ENCODE data around the gene SPRED2.

The SPRED2 gene

DNA sequence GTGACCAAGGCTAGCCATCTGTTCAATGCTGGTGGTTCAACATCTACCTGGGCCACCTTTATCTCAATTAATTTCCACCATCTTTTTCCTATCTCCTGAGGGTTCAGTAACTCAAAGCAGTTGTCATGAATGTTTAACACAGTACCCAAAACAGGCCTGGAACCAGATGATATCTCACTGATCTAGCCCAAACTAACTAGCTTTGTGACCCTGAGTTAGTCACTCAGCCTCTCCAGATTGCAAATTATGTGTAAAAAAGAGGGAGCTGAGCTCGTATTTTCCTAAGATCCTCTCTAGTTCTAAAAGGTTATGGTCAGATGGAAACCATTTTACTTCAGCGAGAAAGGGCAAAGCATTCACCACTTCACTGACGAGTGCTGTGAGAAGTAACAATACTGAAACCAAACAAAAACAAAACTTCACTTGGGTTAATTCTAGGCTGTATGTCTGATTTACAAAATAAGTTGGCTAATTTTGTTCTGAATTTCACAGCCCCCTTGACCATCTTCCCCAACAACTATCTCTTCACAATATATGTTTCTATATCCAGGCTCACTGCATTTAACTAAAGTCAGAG, 14.8 kb downstream of the SPRED2 start:
- DNase-seq (ENCODE audit: low read depth, low spot score), result no peak

DNA sequence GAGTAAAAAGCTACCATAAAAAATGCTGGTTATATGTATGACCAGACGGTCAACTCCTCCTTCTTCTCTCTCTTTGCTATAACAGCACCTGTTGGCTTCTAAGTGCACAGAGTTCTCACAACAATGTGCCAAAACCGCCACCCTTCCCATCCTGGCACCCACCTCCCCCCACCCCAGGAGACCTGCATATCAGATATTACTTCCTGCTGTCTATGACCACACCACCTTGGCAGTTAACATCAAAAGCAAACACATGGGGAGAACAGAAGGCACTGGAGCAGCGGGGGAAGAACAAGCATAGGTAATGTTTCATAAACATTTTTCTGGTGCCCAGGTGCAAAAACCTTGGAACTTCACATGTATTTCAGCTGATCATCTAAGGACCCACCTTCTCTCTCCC, 15.5 kb downstream of the SPRED2 start:
- no peak for DNase-seq (ENCODE audit: low read depth, low spot score)
- no peak overlapping the region for H3K27ac ChIP-seq

More for the DNA sequence above, 14.8 kb downstream of the SPRED2 start:
- no peak overlapping the region for H3K27ac ChIP-seq

DNA sequence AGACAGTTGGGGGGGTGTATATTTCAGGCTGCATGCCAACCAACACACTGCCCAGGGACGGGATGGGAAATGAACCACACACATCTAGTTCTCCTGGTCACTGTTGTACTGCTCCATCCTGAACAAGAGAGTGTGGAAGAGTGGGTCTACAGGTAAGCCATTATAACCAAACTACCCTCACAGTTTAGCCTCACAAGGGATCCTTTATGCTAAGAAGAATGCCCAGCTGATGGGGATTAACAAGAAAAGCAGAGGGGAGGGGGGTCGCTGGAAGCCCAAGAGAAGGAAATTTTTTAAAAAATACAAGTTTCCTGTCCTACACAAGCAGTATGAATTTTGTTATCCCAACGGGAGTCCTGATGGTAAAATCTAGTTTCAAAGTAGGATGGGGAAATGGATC, 16.1 kb downstream of the SPRED2 start:
- no peak for DNase-seq (ENCODE audit: low read depth, low spot score)
- no peak overlapping the region for H3K27ac ChIP-seq

DNA sequence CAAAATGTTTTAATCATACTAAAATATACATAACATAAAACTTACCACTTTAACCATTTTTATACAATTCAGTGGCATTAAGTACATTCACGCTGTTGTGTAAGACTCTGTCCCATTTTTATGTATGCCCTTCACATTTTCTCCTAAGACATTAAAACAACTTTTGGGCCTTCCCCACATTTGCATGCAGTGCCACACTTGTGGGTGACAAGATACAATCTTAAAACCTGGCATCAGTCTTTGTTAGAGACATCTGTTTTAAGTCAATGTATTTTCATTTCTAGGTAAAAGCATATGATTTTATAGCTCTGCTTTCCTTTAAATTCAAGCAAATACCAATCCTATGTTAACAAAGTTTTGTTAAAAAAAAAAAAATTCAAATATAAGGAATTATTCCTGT, 17.3 kb downstream of the SPRED2 start:
- DNase-seq (ENCODE audit: low read depth, low spot score), result no peak
- no peak overlapping the region for H3K27ac ChIP-seq

DNA sequence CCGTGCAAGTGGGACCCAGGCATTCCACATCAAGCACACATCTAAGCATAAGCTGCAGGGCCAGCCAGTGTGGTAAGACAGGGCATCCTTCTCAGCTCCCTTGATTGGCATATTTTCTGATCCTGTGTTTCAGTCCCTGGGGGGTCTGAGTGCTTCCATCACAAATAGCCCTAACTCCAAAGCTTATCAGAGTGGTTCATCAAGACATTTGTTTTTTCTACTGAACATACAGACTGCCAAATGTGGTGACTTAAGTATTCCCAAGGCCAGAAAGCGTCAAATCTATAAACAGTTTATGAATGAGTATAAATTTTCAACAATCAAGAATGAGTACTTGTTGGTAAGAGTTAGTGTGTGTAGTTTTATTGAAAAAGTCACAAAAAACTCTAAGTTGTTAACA, 18.8 kb downstream of the SPRED2 start:
- no peak overlapping the region for H3K27ac ChIP-seq
- no peak for DNase-seq (ENCODE audit: low read depth, low spot score)

DNA sequence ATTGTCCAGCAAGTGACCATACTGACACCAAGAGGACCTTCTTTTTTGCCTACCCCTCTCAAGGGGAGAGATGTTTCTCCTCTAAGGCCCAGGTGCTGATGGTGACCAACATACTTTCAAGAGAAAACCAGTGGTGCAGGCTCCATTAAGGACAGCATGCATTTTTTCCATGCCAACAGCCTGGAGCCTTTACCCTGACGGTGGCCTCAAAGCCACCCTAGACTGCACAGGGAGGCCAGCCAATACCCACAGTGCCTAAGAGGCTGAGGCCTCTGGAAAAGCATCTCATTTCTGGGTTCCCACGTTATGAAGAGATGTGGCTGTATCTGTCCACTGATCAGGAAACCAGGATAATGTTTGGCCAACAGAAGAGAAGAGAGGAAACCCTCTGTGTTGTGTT, 19.3 kb downstream of the SPRED2 start:
- no peak for DNase-seq (ENCODE audit: low read depth, low spot score)
- no peak overlapping the region for H3K27ac ChIP-seq

DNA sequence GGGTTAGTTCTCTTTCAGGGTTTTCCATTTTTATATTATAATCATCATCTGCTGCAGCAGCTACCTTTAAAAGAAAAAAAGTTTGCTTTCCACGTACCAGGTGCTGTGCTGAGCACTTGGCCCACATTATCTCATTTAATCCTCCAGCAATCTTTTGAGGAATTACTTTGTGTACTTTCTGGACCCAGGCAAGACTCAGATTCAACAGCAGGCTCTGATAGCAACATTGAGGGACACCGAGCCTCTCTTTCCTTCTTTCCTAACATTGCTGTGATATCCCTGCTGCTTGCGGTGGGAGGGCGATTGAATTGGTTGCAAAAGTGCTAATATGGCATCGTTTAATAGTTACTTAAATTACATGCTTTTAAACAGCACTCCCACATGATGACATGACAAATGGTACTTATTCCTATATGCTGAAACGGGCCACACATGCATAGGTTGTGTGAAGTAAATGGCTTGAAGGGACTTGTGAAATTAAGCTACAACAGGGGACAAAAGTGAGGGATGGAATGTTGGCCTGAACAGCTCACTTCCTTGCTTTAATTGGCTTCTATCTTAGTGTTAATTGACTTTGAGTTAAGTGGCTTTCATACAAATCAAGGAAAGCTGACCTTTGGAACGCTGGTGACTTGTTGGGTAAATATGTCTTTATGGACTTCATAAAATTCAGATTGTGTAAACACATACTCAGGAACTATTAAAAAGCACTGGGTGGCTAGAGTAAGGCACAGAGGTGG, 21.2 kb downstream of the SPRED2 start:
- no peak for DNase-seq (ENCODE audit: low read depth, low spot score)
- no peak overlapping the region for H3K27ac ChIP-seq

DNA sequence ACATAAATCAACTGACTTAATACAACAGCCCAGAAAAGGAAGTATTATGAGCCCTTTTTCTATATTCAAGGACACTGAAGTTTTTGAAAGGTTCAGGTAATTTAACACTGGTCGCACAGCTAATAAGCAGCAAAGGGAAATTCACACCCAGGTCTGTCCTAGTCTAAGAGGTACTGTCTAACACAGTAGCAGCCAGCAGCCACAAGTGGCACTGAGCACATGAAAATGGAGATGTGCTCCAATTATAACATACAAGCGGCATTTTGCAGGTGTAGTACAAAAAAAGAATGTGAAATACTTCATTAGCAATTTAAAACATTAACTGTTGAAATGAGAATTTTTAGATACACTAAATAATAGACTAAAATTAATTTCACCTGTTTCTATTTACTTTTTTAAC, 23.4 kb downstream of the SPRED2 start:
- no peak for DNase-seq (ENCODE audit: low read depth, low spot score)
- no peak overlapping the region for H3K27ac ChIP-seq

DNA sequence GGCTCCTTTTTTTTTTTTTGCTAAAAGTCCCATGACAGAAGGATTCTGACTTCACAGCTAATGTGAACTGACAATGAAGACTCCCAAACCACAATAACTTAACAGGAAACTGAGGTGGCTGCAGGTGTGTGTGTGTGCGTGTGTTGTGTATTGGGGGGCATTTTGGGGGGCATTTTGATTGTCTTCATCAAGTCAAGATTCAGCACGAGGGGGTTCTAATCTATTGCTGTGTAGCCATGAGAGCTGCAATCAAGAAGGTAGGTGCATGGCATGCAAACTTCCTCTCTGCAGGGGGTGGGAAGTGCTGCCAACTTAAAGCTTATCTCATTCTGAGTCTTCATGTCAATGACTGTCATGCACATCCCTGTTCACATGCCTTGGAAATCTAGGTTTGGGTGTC, 25.2 kb downstream of the SPRED2 start:
- no peak overlapping the region for H3K27ac ChIP-seq
- DNase-seq (ENCODE audit: low read depth, low spot score), result no peak

DNA sequence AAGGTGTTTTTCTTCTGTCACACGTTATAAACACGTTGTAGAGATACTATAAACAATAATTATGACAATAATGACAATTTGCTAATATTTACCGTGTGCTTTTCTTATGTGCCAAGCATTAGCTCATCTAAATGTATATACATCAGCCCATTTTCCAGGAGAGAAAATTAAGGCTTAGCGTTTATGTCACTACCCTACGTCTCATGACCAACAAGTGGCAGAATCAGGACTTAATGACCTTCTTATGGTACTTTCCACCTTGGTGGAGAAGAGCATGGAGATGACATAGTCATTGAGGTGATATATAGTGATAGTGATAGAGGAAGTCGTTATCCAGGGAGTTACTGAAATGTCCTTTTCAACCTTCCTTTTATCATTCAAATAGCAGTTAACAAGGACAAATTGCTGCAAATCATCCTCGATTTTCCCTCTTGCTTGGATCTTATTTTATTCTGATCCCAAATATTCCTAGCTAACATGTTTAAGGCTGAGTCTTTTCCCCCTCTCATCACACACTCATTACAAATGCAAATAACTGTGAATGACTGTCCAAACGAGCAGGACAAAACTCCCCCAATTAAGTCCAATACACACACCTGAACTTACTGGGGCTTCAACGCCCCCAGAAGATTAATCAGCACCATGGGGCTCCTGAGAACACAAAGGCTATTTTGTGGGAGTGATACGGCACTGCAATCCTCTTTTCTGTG, 27.3 kb downstream of the SPRED2 start:
- H3K27ac ChIP-seq, result no peak overlapping the region
- DNase-seq (ENCODE audit: low read depth, low spot score), result no peak

DNA sequence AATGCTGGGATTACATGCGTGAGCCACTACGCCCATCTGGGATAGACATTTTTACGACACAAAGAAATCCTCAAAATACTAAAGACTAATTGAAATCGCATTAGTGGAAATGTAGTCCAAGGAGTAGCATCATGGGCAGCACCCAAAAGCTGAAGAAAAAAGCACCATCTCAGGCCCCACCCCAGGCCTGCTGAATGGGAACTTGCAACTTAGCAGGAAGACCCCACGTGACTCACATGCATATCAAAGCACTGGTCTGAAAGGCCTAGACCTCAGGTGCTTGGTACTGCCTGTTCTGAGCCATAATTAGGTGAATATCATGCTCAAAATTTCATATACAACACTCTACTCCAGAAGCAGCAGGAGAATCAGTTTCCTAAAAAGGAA, 28.9 kb downstream of the SPRED2 start:
- H3K27ac ChIP-seq, result no peak overlapping the region
- DNase-seq (ENCODE audit: low read depth, low spot score), result no peak

DNA sequence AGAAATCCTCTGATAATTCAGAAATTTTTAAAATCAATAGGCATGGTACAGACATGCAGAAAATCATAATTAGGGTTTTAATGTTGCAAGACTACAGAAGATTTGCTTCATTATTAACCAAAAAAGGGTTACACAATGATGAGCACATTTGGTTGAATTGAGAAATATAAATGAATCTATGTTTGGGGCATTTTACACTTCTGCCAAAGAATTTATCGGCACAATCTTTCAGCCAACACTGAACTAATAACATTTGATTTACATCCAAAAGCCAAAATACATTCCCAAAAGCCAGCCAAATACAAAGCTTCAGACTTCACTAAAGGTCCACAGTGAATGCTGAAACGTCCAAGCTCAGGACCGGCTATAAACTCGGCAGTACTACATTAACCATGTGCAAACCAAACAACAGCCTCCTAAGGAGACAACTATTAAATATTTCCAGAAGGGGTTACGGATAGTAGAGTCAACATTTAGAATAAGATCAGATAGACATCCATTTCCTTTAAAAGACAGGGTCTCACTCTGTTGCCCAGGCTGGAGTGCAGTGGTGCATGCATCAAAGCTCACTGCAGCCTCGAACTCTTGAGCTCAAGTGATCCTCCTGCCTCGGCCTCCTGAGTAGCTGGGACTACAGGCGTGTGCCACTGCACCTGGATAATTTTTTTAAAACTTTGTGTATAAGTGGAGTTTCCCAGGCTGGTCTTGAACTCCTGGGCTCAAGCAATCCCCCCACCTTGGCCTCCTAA, 29.4 kb downstream of the SPRED2 start:
- no peak overlapping the region for H3K27ac ChIP-seq
- no peak for DNase-seq (ENCODE audit: low read depth, low spot score)

DNA sequence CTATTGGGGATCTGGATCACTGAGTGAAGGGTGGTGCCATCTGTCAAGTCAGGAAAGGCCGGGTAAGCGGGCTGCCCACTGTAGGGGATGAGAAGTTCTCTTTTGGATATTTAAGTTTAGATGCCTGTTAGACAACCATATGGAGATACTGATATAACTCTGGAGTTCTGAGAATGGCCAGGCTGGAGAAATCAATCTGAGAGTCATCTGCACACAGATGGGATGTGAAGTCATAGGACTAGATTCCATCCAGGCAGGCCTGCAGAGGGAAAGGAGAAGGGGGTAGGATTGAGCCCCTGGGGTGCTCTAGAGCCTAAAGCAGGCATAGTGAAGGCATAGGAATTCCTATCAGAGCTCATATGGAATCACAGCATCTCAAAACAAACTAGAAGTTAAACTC, 30.1 kb downstream of the SPRED2 start:
- DNase-seq (ENCODE audit: low read depth, low spot score), result no peak
- H3K27ac ChIP-seq, result no peak overlapping the region

DNA sequence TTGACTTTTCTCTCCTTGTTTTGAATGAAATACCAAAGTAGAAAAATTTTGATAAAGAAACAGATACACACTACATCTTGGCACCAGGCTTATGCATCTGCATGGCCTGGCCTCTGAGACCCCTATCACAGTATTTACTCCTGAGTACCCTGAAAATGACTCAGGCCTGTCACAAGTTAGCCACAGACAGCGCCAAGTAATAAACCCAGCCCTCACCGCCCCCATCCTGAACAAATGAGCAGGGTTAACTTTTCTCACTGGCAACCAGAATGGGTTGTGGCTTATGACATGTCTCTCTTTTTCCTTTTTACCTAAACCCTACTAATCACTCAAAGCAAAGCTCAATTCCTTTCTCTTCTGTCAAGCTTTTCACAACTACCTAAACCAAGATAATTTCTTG, 35.3 kb downstream of the SPRED2 start:
- no peak for DNase-seq (ENCODE audit: low read depth, low spot score)
- peak overlapping the region; percentile 67 for H3K27ac ChIP-seq

DNA sequence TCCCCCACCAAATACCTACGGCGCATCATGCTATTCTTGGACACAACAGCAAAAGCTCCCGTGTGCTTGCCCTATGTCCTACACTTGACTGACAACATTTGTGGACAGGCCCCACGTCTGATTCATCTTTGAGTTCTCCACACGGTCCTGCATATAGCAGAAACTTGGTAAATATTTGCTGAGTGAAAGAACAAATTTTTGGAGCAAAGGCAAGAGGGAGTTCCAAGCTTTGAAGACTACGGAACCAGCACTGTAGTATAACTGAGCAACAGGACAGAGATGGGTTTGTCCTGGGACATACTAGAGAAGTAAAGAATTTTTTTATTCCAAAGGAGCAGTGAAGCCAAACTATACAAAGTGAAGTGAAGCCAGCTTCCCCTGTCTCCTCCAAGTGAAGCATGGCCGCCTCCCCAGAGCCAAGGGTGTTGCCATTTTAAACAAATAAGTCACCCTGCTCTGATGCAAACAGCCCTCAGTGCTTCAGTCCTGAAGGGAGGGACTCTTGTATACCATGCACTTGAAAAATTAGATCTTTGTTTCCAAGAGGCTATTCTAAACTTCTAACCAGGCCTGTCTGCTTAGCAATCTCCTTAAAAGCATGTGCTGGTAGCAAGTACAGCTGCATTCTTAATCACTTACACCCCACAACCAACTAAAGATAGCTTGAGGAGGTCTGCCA, 35.9 kb downstream of the SPRED2 start:
- no peak for DNase-seq (ENCODE audit: low read depth, low spot score)
- peak overlapping the region; percentile 67 for H3K27ac ChIP-seq

DNA sequence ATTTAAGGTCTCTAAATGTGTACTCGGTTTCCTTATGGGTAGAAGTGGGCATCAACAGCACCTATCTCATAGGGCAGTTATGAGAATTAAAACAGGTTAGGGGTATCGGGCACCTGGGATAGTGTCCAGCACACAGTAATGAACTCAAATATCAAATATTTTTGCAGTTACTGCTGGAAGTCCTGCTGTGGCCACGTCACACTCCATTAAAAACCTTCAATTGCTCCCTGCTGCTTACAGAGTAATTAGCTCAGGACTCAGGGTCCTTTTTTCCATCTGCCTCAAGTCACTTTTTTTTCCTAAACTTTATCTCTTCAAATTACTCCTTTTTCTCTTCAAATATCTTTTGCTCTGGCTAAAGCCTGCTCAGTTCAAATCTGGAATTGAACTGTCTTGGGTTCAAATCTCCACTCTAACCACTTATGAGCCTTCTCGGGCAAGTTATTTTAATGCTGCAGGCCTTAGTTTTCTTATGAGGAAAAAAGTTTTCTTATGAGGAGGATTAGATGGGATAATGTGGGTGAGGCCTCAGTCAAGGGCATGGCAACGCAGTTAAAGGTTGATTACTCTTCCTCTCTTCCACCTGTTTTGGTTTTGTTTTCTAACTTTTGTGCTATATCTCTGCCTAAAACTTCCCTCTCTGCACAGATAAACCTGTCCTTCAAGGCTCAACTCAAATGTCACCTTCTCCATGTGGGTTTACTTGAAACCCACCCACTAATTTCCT, 36.6 kb downstream of the SPRED2 start:
- no peak for DNase-seq (ENCODE audit: low read depth, low spot score)
- peak overlapping the region; percentile 67 for H3K27ac ChIP-seq

DNA sequence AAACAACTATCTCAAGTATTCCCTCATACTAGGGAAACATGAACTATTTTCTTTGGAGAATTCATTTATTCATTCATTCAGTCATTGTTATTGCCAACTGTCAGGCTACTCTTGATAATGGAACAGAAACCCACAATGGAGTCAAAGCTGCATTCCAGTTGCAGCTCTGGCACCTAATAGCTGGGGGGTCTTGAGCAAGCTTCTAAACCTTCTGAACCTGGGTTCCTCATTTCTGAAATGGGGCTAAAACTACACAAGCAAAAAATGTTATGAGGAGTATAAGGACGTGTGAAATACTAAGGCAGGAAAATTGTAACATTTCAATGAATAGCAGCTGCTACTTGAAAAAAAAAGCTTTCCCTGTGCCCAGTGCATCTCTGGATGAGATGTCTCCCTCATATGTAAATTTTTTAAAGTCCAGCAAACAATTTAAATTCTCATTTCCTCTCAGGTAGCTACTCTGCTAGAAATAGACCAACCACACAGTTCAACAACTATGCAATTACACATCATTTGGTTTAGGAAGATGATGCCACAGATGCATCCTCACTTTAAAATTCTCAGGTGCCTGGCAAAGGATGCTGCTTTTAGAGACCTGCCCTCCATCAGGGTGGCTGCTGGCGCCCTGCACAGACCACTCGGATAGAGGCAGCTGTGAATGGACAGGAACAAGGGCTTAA, 38.5 kb downstream of the SPRED2 start:
- no peak for DNase-seq (ENCODE audit: low read depth, low spot score)
- no peak overlapping the region for H3K27ac ChIP-seq

DNA sequence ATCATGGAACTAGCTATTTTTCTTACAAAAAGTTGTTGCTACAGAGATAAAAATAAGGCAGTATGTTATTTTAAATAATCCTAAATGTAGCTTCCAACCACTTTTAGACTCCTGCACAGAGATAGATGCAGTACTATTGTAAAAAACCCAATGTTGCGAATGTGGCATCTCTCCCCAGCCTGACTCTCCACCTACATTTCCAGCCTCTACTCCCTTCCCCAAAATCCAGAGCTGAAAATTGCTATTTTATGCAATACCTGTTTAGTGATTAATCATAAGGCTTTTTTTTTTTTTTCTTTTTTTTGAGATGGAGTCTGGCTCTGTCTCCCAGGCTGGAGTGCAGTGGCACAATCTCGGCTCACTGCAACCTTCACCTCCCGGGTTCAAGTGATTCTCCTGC, 39.4 kb downstream of the SPRED2 start:
- DNase-seq (ENCODE audit: low read depth, low spot score), result no peak
- H3K27ac ChIP-seq, result no peak overlapping the region

DNA sequence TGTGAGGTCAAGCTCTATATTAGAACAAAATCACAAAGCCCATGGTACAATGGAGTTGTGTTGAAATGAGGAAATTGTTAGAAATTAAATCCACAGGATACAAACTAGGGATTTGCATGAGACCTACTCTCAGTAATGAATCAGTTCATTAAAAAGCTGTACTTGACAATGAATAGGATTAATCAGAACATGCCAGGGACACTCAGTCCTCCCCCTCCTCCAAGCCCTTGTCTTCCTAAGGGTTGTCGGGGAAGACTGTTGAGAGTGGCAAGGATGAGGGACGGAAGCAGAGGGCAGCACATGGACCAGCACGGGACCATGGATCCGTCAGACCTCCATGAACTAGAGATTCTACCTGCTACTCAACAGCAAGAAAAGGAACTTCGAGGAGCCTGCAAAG, 39.8 kb downstream of the SPRED2 start:
- peak overlapping the region; percentile 2 for H3K27ac ChIP-seq
- DNase-seq (ENCODE audit: low read depth, low spot score), result no peak
